HCT116 (cell line): ENCODE data around the gene ATOH8. TPM values are rescaled to one million over a fixed set of nuclear protein-coding genes. Genes with fewer than 3 reads are reported as not detected.

Source experiments
- ATAC-seq: fragments of 200-7000 bp; cut with Tn5 transposase; 2 replicates; pipeline ENCODE4 v1.9.1; 2020; ENCODE audit warnings: mild to moderate bottlenecking, moderate library complexity
- BruUV-seq: library from RNA; stranded (reverse); fragments of 400-500 nt; replicated peaks from 2 replicates; lab custom pipeline; 2021; lab: Mats Ljungman, UMichigan
- CTCF ChIA-PET: fragments of 300-600 bp; sonication (Branson Sonifier 250); formaldehyde crosslinking; loops from one replicate; lab custom pipeline; 2021; ENCODE audit warnings: antibody characterized with exemption; lab: Charles Lee
- POLR2A ChIA-PET: fragments of 300-600, 350-600 bp; sonication (Branson Sonifier 250); formaldehyde crosslinking; loops from one replicate; lab custom pipeline; 2021; ENCODE audit warnings: antibody characterized with exemption; lab: Charles Lee
- RAD21 ChIA-PET, 2 experiments: fragments of 300-600 bp; sonication (Branson Sonifier 250); formaldehyde crosslinking; loops; one replicate each; lab custom pipeline; 2023; ENCODE audit warnings: low total read pairs in 2 of 2; ENCODE audit not compliant: uncharacterized antibody in 2 of 2, unreplicated experiment in 2 of 2, low non-redundant PET in 1 of 2; lab: Charles Lee
- DNase-seq: peaks from one replicate; pipeline ENCODE4 v3.0.0-alpha.2; 2010; ENCODE audit warnings: low read depth, low spot score
- H2AFZ ChIP-seq: fragments of 200-600 bp; shearing (Covaris generic), sonication (generic); 2 replicates; pipeline ENCODE4 v1.6.1; 2017; ENCODE audit warnings: low read depth, mixed run types, mixed read lengths, antibody characterized with exemption, low read length; ENCODE audit not compliant: poor library complexity, severe bottlenecking
- H3K27ac ChIP-seq: 2 replicates; pipeline ENCODE4 v1.5.1; 2012; ENCODE audit warnings: low read depth, low read length
- H3K27me3 ChIP-seq: fragments of 200-600 bp; sonication (generic); 2 replicates; pipeline ENCODE4 v1.6.1; 2016; ENCODE audit warnings: mixed run types, low read length, mixed read lengths; ENCODE audit not compliant: insufficient read depth
- H3K36me3 ChIP-seq, 2 experiments: fragments of 200-500 bp in 1 of 2; fragments of 200-600 bp in 1 of 2; sonication (Bioruptor generic) in 1 of 2; sonication (generic) in 1 of 2; 2 replicates each; pipeline versions ENCODE4 v1.5.1 to v1.6.1; 2014 to 2016; ENCODE audit warnings: low read length in 2 of 2, inconsistent platforms in 1 of 2, mixed read lengths in 1 of 2, mixed run types in 1 of 2; ENCODE audit not compliant: insufficient read depth in 2 of 2, control insufficient read depth in 1 of 2
- H3K4me1 ChIP-seq, 2 experiments: fragments of 200-600 bp in 1 of 2; sonication (generic) in 1 of 2; 2 replicates each; pipeline versions ENCODE4 v1.5.1 to v1.6.1; 2012 to 2017; ENCODE audit warnings: low read length in 2 of 2, inconsistent platforms in 1 of 2, mild to moderate bottlenecking in 1 of 2, mixed read lengths in 1 of 2, mixed run types in 1 of 2, moderate library complexity in 1 of 2; ENCODE audit not compliant: insufficient read depth in 2 of 2, control insufficient read depth in 1 of 2
- H3K4me2 ChIP-seq: fragments of 200-600 bp; sonication (generic); 2 replicates; pipeline ENCODE4 v1.6.1; 2017; ENCODE audit warnings: mixed run types, low read length, mixed read lengths
- H3K4me3 ChIP-seq, 2 experiments: fragments of 200-600 bp in 1 of 2; sonication (generic) in 1 of 2; replicated peaks in 1 of 2; 2 replicates each; pipeline ENCODE4 v1.5.1; 2011 to 2016; ENCODE audit warnings: low read length in 2 of 2, control low read depth in 1 of 2, low read depth in 1 of 2, mild to moderate bottlenecking in 1 of 2, mixed read lengths in 1 of 2, mixed run types in 1 of 2
- H3K79me2 ChIP-seq: fragments of 200-600 bp; sonication (generic); 2 replicates; pipeline ENCODE4 v1.6.1; 2017; ENCODE audit warnings: mild to moderate bottlenecking, mixed run types, low read length, moderate library complexity, mixed read lengths; ENCODE audit not compliant: insufficient read depth
- H3K9ac ChIP-seq: fragments of 200-600 bp; sonication (generic); 2 replicates; pipeline ENCODE4 v1.6.1; 2016; ENCODE audit warnings: low read length, mixed read lengths
- H3K9me2 ChIP-seq: fragments of 200-600 bp; sonication (generic), shearing (Covaris generic); 2 replicates; pipeline ENCODE4 v1.6.1; 2017; ENCODE audit warnings: mixed run types, mild to moderate bottlenecking, moderate library complexity; ENCODE audit not compliant: insufficient read depth
- H3K9me3 ChIP-seq, 2 experiments: fragments of 200-500 bp in 1 of 2; fragments of 200-600 bp in 1 of 2; sonication (Bioruptor generic) in 1 of 2; sonication (generic) in 1 of 2; 2 replicates each; pipeline ENCODE4 v1.6.1; 2014 to 2017; ENCODE audit warnings: low read length in 2 of 2, mixed read lengths in 2 of 2, inconsistent platforms in 1 of 2, low read depth in 1 of 2, mild to moderate bottlenecking in 1 of 2, mixed run types in 1 of 2, moderate library complexity in 1 of 2; ENCODE audit not compliant: control insufficient read depth in 1 of 2, insufficient read depth in 1 of 2
- H4K20me1 ChIP-seq: fragments of 200-600 bp; sonication (generic), shearing (Covaris generic); 2 replicates; pipeline ENCODE4 v1.6.1; 2017; ENCODE audit warnings: mixed run types, mild to moderate bottlenecking, moderate library complexity; ENCODE audit not compliant: insufficient read depth
- CTCF ChIP-seq, 3 experiments: fragments of 200-600 bp in 1 of 3; sonication (generic) in 1 of 3; IDR thresholded peaks in 2 of 3; conservative IDR thresholded peaks in 1 of 3; 2 replicates each; pipeline ENCODE4 v1.5.1; 2012 to 2017; ENCODE audit warnings: low read depth in 2 of 3, low read length in 2 of 3, antibody characterized with exemption in 1 of 3, borderline replicate concordance in 1 of 3, control low read depth in 1 of 3, mild to moderate bottlenecking in 1 of 3, mixed read lengths in 1 of 3, mixed run types in 1 of 3, moderate library complexity in 1 of 3; ENCODE audit not compliant: insufficient read depth in 1 of 3
- EZH2 ChIP-seq: fragments of 200-600 bp; sonication (generic); IDR thresholded peaks from 2 replicates; pipeline ENCODE4 v1.6.1; 2017; ENCODE audit warnings: antibody characterized with exemption, mixed run types
- FOSL1 ChIP-seq: IDR thresholded peaks from 2 replicates; pipeline ENCODE4 v1.6.1; 2012; ENCODE audit warnings: low read depth
- RAD21 ChIP-seq: IDR thresholded peaks from 2 replicates; pipeline ENCODE4 v1.6.1; 2012; ENCODE audit warnings: low read depth, mild to moderate bottlenecking
- SRF ChIP-seq: IDR thresholded peaks from 2 replicates; pipeline ENCODE4 v1.6.1; 2012; ENCODE audit warnings: low read depth
- intact Hi-C: fragments of 100-400 bp; cut with micrococcal nuclease; formaldehyde crosslinking; loops from 2 replicates; pipeline ENCODE4 v1.10.0; 2022
- total RNA-seq: library from RNA; stranded (reverse); gene quantifications from one replicate; pipeline ENCODE4 v1.2.1, GENCODE V29; 2021; ENCODE audit not compliant: unreplicated experiment
- TF ChIP-seq, protein P1 (sequence below): IDR thresholded peaks from 2 replicates; pipeline ENCODE4 v1.6.1; 2011; ENCODE audit warnings: mild to moderate bottlenecking, low read length, moderate library complexity; ENCODE audit not compliant: insufficient replicate concordance; ENCODE audit errors: extremely low read depth
- TF ChIP-seq, protein P2 (sequence below): IDR thresholded peaks from 2 replicates; pipeline ENCODE4 v1.6.1; 2012; ENCODE audit warnings: low read depth

Gene ATOH8
- total RNA-seq, 1 experiment from 2014 or later, result 0.74 TPM

- DNase-seq, result no peak
- Histone ChIP-seq H4K20me1 (no peaks in the 10 kb centered on the region), H3K27ac (no peak overlapping the region), H3K9me3 (no peaks in the 10 kb centered on the region), H3K9me2 (no peaks in the 10 kb centered on the region), H3K4me1 (peaks cover under 1 to 2% of the 10 kb centered on the region in 2 experiments; a peak in 3 of 4 replicates)
- BruUV-seq, result no TSS peak
- TF ChIP-seq, protein P1, sequence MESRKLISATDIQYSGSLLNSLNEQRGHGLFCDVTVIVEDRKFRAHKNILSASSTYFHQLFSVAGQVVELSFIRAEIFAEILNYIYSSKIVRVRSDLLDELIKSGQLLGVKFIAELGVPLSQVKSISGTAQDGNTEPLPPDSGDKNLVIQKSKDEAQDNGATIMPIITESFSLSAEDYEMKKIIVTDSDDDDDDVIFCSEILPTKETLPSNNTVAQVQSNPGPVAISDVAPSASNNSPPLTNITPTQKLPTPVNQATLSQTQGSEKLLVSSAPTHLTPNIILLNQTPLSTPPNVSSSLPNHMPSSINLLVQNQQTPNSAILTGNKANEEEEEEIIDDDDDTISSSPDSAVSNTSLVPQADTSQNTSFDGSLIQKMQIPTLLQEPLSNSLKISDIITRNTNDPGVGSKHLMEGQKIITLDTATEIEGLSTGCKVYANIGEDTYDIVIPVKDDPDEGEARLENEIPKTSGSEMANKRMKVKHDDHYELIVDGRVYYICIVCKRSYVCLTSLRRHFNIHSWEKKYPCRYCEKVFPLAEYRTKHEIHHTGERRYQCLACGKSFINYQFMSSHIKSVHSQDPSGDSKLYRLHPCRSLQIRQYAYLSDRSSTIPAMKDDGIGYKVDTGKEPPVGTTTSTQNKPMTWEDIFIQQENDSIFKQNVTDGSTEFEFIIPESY, result no peak
- TF ChIP-seq, all 23 proteins: peak for 0
- ATAC-seq, result no peak
- ChIA-PET RAD21 (no interaction called here), CTCF (no interaction called here), POLR2A (no interaction called here)
- Histone ChIP-seq H3K4me2 (no peak overlapping the region), H3K4me3 (no peak overlapping the region), H3K79me2 (no peaks in the 10 kb centered on the region), H2AFZ (no peak overlapping the region), H3K36me3 (no peaks in the 10 kb centered on the region), H3K9ac (no peak overlapping the region), H3K27me3 (peaks cover 4% of the 10 kb centered on the region; the same call in 1 of the 2 replicates)
- intact Hi-C loops, result no loop called here
These were observed 33.6 kb downstream of the ATOH8 start for GRCh38 chr2:85787282-85787980.

DNA sequence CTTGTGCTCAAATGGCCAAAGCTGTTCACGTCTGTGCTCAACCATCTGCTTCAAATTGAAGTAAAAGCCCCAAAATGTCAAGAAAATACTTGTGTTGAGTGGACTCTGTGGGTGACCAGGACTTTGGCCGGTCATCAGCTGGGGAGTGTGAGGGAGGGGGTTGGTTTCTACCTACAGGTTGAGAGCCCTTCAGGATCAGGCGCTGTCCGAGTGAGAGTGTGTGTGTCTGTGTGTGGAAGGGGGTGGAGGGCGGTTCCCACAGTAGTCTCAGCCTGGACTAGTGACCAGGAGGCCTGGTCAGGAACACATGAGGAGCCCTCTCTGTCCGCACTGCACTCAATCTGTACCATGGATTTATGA lies 34.2 kb downstream of the ATOH8 start:
- H3K27me3 ChIP-seq, result peaks cover 4% of the 10 kb centered on the region; the same call in 1 of the 2 replicates
- H3K79me2 ChIP-seq, result no peaks in the 10 kb centered on the region
- BruUV-seq, result no TSS peak
- intact Hi-C loops, result no loop called here
- H3K4me1 ChIP-seq, result peaks cover 6 to 7% of the 10 kb centered on the region in 2 experiments
- H2AFZ ChIP-seq, result no peak overlapping the region
- H3K9me3 ChIP-seq, result no peaks in the 10 kb centered on the region
- no peak overlapping the region for H3K4me2 ChIP-seq
- no peaks in the 10 kb centered on the region for H3K9me2 ChIP-seq
- CTCF ChIA-PET, result no interaction called here
- no peak overlapping the region for H3K4me3 ChIP-seq
- DNase-seq (no peak), ATAC-seq (no peak)
- no peak overlapping the region for H3K27ac ChIP-seq
- POLR2A ChIA-PET, result no interaction called here
- RAD21 ChIA-PET, result no interaction called here
- H3K36me3 ChIP-seq, result no peaks in the 10 kb centered on the region
- no peak overlapping the region for H3K9ac ChIP-seq
- H4K20me1 ChIP-seq, result no peaks in the 10 kb centered on the region
- TF ChIP-seq FOSL1 (no peak), RAD21 (no peak), CTCF (IDR thresholded peaks at IDR 0.05 in 2 of 3, conservative IDR thresholded peaks at IDR 0.05 in 1 of 3; ENCODE audit: borderline replicate concordance in 1 of 3, insufficient read depth in 1 of 3, low read depth in 2 of 3, low read length in 2 of 3) (no peak), EZH2 (no peak), SRF (no peak)
- TF ChIP-seq, protein P1, result no peak
- TF ChIP-seq, protein P2, sequence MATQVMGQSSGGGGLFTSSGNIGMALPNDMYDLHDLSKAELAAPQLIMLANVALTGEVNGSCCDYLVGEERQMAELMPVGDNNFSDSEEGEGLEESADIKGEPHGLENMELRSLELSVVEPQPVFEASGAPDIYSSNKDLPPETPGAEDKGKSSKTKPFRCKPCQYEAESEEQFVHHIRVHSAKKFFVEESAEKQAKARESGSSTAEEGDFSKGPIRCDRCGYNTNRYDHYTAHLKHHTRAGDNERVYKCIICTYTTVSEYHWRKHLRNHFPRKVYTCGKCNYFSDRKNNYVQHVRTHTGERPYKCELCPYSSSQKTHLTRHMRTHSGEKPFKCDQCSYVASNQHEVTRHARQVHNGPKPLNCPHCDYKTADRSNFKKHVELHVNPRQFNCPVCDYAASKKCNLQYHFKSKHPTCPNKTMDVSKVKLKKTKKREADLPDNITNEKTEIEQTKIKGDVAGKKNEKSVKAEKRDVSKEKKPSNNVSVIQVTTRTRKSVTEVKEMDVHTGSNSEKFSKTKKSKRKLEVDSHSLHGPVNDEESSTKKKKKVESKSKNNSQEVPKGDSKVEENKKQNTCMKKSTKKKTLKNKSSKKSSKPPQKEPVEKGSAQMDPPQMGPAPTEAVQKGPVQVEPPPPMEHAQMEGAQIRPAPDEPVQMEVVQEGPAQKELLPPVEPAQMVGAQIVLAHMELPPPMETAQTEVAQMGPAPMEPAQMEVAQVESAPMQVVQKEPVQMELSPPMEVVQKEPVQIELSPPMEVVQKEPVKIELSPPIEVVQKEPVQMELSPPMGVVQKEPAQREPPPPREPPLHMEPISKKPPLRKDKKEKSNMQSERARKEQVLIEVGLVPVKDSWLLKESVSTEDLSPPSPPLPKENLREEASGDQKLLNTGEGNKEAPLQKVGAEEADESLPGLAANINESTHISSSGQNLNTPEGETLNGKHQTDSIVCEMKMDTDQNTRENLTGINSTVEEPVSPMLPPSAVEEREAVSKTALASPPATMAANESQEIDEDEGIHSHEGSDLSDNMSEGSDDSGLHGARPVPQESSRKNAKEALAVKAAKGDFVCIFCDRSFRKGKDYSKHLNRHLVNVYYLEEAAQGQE, result no peak
